Liver (tissue), 9 donors: ENCODE measurements around the gene CSTPP1. TPM values are rescaled to one million over a fixed set of nuclear protein-coding genes. Genes with fewer than 3 reads are reported as not detected.
A peak's percentile ranks its signal among the peaks of the same experiment; 100 is the strongest.

Experiments used
- DNase-seq: peaks from one replicate; pipeline ENCODE4 v3.0.0-alpha.2; 2017; ENCODE audit warnings: low spot score
- H3K27ac ChIP-seq, 2 donors: one replicate each; pipeline ENCODE4 v1.7.0; 2013; ENCODE audit warnings: inconsistent platforms in 2 of 2, low read length in 2 of 2, control low read depth in 1 of 2, low read depth in 1 of 2, mild to moderate bottlenecking in 1 of 2
- H3K27me3 ChIP-seq, 4 donors: one replicate each; pipeline versions ENCODE4 v1.6.1 to v1.7.0; 2013; ENCODE audit warnings: low read length in 3 of 4, inconsistent platforms in 1 of 4, mild to moderate bottlenecking in 1 of 4, moderate library complexity in 1 of 4; ENCODE audit not compliant: control insufficient read depth in 4 of 4, insufficient read depth in 4 of 4
- H3K36me3 ChIP-seq, 4 donors: one replicate each; pipeline versions ENCODE4 v1.6.1 to v1.7.0; 2013; ENCODE audit warnings: low read length in 3 of 4, mild to moderate bottlenecking in 3 of 4, low read depth in 1 of 4, moderate library complexity in 1 of 4; ENCODE audit not compliant: control insufficient read depth in 4 of 4, insufficient read depth in 3 of 4
- H3K4me1 ChIP-seq, 4 donors: one replicate each; pipeline versions ENCODE4 v1.6.1 to v1.7.0; 2013; ENCODE audit warnings: low read length in 3 of 4, mild to moderate bottlenecking in 3 of 4, moderate library complexity in 1 of 4; ENCODE audit not compliant: control insufficient read depth in 4 of 4, insufficient read depth in 4 of 4
- H3K4me3 ChIP-seq, 3 donors: one replicate each; pipeline versions ENCODE4 v1.6.1 to v1.7.0; 2013; ENCODE audit warnings: low read length in 3 of 3, control low read depth in 1 of 3, low read depth in 1 of 3, mild to moderate bottlenecking in 1 of 3
- H3K9ac ChIP-seq, 2 donors: one replicate each; pipeline ENCODE4 v1.7.0; 2013; ENCODE audit warnings: low read length in 2 of 2, mild to moderate bottlenecking in 2 of 2, moderate library complexity in 2 of 2, control low read depth in 1 of 2, low read depth in 1 of 2
- H3K9me3 ChIP-seq, 4 donors: one replicate each; pipeline versions ENCODE4 v1.6.1 to v1.7.0; 2013; ENCODE audit warnings: low read length in 3 of 4; ENCODE audit not compliant: control insufficient read depth in 4 of 4
- ATF3 ChIP-seq: IDR thresholded peaks from 2 replicates; pipeline ENCODE4 v1.6.1; 2016; ENCODE audit warnings: antibody characterized with exemption
- EGR1 ChIP-seq, 2 donors: IDR thresholded peaks; 2 replicates each; pipeline ENCODE4 v1.6.1; 2016 to 2018; ENCODE audit warnings: antibody characterized with exemption in 2 of 2, low read depth in 2 of 2
- FOXA2 ChIP-seq: IDR thresholded peaks from 2 replicates; pipeline ENCODE4 v1.6.1; 2016; ENCODE audit warnings: antibody characterized with exemption
- HNF4A ChIP-seq, 2 donors: conservative IDR thresholded peaks; 2 replicates each; pipeline ENCODE4 v1.6.1; 2016; ENCODE audit warnings: antibody characterized with exemption in 2 of 2, mild to moderate bottlenecking in 2 of 2
- MAX ChIP-seq: IDR thresholded peaks from 2 replicates; pipeline ENCODE4 v1.6.1; 2016; ENCODE audit warnings: antibody characterized with exemption
- NR2F2 ChIP-seq: IDR thresholded peaks from 2 replicates; pipeline ENCODE4 v1.6.1; 2016; ENCODE audit warnings: antibody characterized with exemption
- REST ChIP-seq: IDR thresholded peaks from 2 replicates; pipeline ENCODE4 v1.6.1; 2016; ENCODE audit warnings: antibody characterized with exemption, mild to moderate bottlenecking
- SP1 ChIP-seq: IDR thresholded peaks from 2 replicates; pipeline ENCODE4 v1.6.1; 2018; ENCODE audit warnings: antibody characterized with exemption, mild to moderate bottlenecking
- TAF1 ChIP-seq: conservative IDR thresholded peaks from 2 replicates; pipeline ENCODE4 v1.6.1; 2016; ENCODE audit warnings: antibody characterized with exemption, mild to moderate bottlenecking
- WGBS: extraction: QIAGEN DNeasy Blood & Tissue Kit; methylation state at CpG from one replicate; pipeline ENCODE4 v1.1.7; 2013; 5-methylcytosine and 5-hydroxymethylcytosine counted together
- polyA plus RNA-seq, 2 donors: library from polyadenylated mRNA; stranded (reverse) in 1 of 2; unstranded in 1 of 2; fragments of 200-250 nt in 1 of 2; fragments of >200 nt in 1 of 2; fragmentation: Nextera tagmentation in 1 of 2; extraction: Ambion mirVana in 1 of 2; gene quantifications; one replicate each; pipeline versions ENCODE4 v1.2.1 to v1.2.3, GENCODE V29; 2013 to 2015
- total RNA-seq, 2 donors: library from RNA; depleted of rRNA; stranded (reverse); fragments of >200 nt; gene quantifications; one replicate each; pipeline ENCODE4 v1.2.3, GENCODE V29; 2014
- TF ChIP-seq, protein P1 (sequence below): fragments of 150-350 bp; IDR thresholded peaks from 2 replicates; pipeline ENCODE4 v1.5.1; 2017; ENCODE audit warnings: improper control_type of control experiment, low read depth, low read length; ENCODE audit not compliant: missing input control
- donor health status: healthy.
- donor health status: healthy.
- donor health status: healthy.
- donor health status: healthy.
- donor health status: healthy.

CSTPP1 gene
- total and polyA plus RNA-seq, 4 donors = 5.4 to 6.6 (median 5.7) TPM

DNA sequence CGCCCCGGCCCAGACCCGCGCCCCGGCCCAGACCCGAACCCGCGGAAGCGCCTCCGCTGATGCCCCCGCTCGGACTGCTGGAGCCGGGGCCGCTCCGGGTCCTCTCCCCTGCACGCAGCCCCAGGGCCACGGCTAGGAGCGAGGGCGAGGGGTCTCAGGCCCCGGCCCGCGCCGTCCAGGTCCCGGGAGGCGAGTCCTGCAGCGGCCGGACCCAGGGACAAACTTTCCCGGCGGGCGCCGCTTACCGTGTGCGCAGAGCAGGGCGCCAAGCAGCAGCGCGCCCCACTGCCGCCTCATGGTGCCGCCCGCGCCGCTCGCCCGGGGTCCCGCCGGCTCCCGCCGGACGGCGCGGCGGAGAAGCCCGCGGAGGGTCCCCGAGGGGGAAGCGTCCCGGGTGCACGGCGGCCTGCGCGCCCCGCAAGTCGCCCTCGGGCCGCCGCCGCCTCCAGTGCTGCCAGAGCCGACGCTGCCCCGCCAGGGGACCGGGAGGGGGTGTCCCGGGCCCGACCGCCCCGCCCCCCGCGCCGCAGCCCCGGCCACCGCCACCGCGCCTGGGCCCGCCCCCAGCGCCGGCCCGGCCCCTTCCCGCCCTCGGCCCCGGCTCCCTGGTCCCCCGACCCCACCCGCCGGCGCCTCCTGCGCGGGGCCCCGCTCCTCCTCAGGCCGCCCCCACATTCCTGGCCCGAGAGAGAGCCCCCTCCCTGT lies 18.3 kb upstream of the CSTPP1 start, which contains the start of gene LRP4:
LRP4 (minus strand) TSS at position 468 of the 705 bp plus-strand sequence; CDS start at position 297, 171 bp downstream.
- no peak within 1 kb of the TSS for H3K27ac ChIP-seq
- H3K36me3 ChIP-seq = no peaks in the 10 kb centered on the region
- no peak within 1 kb of the TSS for H3K9ac ChIP-seq
- 2% methylated on average over 97 of the region's 97 CpGs for WGBS
- no peaks in the 10 kb centered on the region for H3K9me3 ChIP-seq
- peak within 1 kb of the TSS; percentile 33 to 58 (median 35) for H3K4me3 ChIP-seq
- peak; percentile 47 for DNase-seq
- peaks cover 8 to 17% (median 16%) of the 10 kb centered on the region in 4 donors for H3K4me1 ChIP-seq
- H3K27me3 ChIP-seq = no peaks in the 10 kb centered on the region
- no peak for TF ChIP-seq TAF1
- TF ChIP-seq MAX = no peak
- no peak for TF ChIP-seq HNF4A (conservative IDR thresholded peaks at IDR 0.05)
- no peak for TF ChIP-seq ATF3
- no peak for TF ChIP-seq SP1
- no peak for TF ChIP-seq EGR1 (IDR thresholded peaks at IDR 0.05; ENCODE audit: low read depth in 2 of 2)
- no peak for TF ChIP-seq NR2F2

DNA sequence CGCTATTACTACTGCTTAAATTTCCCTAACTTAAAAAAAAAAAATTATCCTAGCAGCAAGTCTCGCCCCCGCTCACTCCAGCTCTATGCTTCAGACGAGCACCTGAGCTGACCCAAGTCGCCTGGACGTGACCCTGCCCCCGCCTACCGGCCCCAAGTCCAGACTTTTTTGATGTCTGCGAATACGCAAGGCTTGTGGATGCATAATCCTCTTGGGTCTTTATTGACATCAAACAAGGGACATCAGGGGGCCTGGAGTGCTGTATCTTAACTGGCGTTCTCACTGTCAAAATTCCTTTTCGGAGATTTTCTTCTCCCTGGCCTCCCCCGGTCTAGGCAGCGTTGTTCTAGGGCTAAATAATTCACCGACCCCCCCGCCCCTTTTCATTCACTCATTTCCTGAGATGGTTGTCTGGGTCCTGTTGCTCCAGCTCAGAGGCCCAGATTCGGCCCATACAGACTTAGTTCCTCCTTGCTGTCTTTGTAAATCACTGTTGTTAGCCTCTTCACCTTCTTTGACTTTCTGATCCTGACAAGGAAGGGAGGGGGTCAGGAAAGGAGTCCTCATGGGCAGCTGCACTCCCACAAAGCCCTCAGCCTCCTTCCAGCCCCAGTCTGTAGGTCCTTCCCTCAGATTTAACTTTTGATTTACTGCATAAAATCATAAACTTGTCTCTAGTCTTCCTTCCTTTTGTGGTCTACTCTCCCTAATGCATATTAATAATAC lies 17.6 kb upstream of the CSTPP1 start:
- TF ChIP-seq REST (no peak), FOXA2 (no peak), HNF4A (conservative IDR thresholded peaks at IDR 0.05) (no peak)
- TF ChIP-seq, protein P1, sequence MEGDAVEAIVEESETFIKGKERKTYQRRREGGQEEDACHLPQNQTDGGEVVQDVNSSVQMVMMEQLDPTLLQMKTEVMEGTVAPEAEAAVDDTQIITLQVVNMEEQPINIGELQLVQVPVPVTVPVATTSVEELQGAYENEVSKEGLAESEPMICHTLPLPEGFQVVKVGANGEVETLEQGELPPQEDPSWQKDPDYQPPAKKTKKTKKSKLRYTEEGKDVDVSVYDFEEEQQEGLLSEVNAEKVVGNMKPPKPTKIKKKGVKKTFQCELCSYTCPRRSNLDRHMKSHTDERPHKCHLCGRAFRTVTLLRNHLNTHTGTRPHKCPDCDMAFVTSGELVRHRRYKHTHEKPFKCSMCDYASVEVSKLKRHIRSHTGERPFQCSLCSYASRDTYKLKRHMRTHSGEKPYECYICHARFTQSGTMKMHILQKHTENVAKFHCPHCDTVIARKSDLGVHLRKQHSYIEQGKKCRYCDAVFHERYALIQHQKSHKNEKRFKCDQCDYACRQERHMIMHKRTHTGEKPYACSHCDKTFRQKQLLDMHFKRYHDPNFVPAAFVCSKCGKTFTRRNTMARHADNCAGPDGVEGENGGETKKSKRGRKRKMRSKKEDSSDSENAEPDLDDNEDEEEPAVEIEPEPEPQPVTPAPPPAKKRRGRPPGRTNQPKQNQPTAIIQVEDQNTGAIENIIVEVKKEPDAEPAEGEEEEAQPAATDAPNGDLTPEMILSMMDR = no peak
- Histone ChIP-seq H3K27me3 (no peaks in the 10 kb centered on the region), H3K36me3 (no peaks in the 10 kb centered on the region), H3K4me3 (peak overlapping the region in 1 of 3 donors; percentile 58), H3K4me1 (peaks cover 8 to 17% (median 16%) of the 10 kb centered on the region in 4 donors), H3K27ac (no peak overlapping the region), H3K9ac (no peak overlapping the region), H3K9me3 (no peaks in the 10 kb centered on the region)
- no peak for DNase-seq
- 46% methylated on average over 17 of the region's 17 CpGs for WGBS
